Measurements from ENCODE around the gene RPS6KC1. TPM values are rescaled to one million over a fixed set of nuclear protein-coding genes. Genes with fewer than 3 reads are reported as not detected.

Gene RPS6KC1
- total RNA-seq, 1 experiment from 2014 or later: 16.9 TPM

GRCh38 chr1:213124590-213124989, 73.5 kb downstream of the RPS6KC1 start:
- Histone ChIP-seq H3K9ac (ENCODE audit: extremely low read depth, insufficient read length, low read length) (no peak overlapping the region), H3K14ac (ENCODE audit: insufficient read depth, low read length) (no peak overlapping the region), H2BK15ac (ENCODE audit: low read depth, low read length) (no peak overlapping the region), H4K91ac (ENCODE audit: insufficient read length, low read depth, low read length) (no peak overlapping the region), H3K23me2 (ENCODE audit: insufficient read length, low read depth, low read length, poor library complexity, severe bottlenecking) (no peaks in the 10 kb centered on the region), H2BK5ac (ENCODE audit: insufficient read length, low read length) (peak overlapping the region; percentile 72), H2AK5ac (ENCODE audit: insufficient read length, low read length) (no peak overlapping the region), H2BK20ac (ENCODE audit: low read depth, low read length, poor library complexity, severe bottlenecking) (no peak overlapping the region), H2BK120ac (ENCODE audit: low read depth, low read length, poor library complexity, severe bottlenecking) (no peak overlapping the region), H3K18ac (ENCODE audit: insufficient read length, low read depth, low read length) (no peak overlapping the region), H3K4me2 (ENCODE audit: insufficient read depth, insufficient read length, low read length) (no peak overlapping the region), H2AFZ (ENCODE audit: low read length) (no peak overlapping the region), H4K5ac (ENCODE audit: insufficient read length, low read depth, low read length) (no peak overlapping the region), H3K23ac (ENCODE audit: insufficient read length, low read depth, low read length) (peak overlapping the region; percentile 95), H3K9me3 (ENCODE audit: control insufficient read depth, low read depth, low read length) (no peaks in the 10 kb centered on the region), H3K56ac (ENCODE audit: insufficient read length, low read depth, low read length) (no peak overlapping the region), H3K4ac (ENCODE audit: low read depth, low read length) (no peak overlapping the region), H3K4me1 (ENCODE audit: insufficient read depth, low read length) (no peaks in the 10 kb centered on the region), H3K79me2 (ENCODE audit: insufficient read depth, low read length) (no peaks in the 10 kb centered on the region), H4K20me1 (ENCODE audit: control insufficient read depth, insufficient read depth, insufficient read length) (no peaks in the 10 kb centered on the region), H3T11ph (ENCODE audit: low read length) (no peak overlapping the region), H3K27me3 (ENCODE audit: insufficient read depth, low read length) (no peaks in the 10 kb centered on the region), H3K27ac (ENCODE audit: insufficient read length, low read depth, low read length) (no peak overlapping the region), H2BK12ac (ENCODE audit: insufficient read length, low read depth, low read length) (no peak overlapping the region), H3K79me1 (ENCODE audit: insufficient read depth, low read depth, low read length, poor library complexity, severe bottlenecking) (no peaks in the 10 kb centered on the region), H4K8ac (replicated peaks; ENCODE audit: insufficient read length, low read depth, low read length) (no peak overlapping the region)
- no CpG with 5 or more reads among the region's 5 CpGs for WGBS (ENCODE audit: extremely low coverage, insufficient read length, low lambda C conversion rate)
- Mint-ChIP-seq H3K4me1 (no peaks in the 10 kb centered on the region), H3K9me3 (no peaks in the 10 kb centered on the region), H3K36me3 (ENCODE audit: insufficient read depth in 1 of 3, low read depth in 3 of 3) (no peaks in the 10 kb centered on the region), H3K4me3 (no peak overlapping the region), H3K27me3 (ENCODE audit: low read depth) (no peaks in the 10 kb centered on the region), H3K27ac (no peak overlapping the region)
- TF ChIP-seq CTCF (conservative IDR thresholded peaks at IDR 0.05): no peak
- no peak for DNase-seq

Measured in H9 (cell line).